NCI-H146 treated with DMSO at 0.1 percent for 48 hours (cell line): ENCODE results near the gene CMBL.
"Not testable (repeated sequence)": the region's sequence is repeated elsewhere in the genome, so short reads cannot be mapped to it uniquely, and the experiment has no call there.

Source experiments
- DNase-seq: peaks from one replicate; lab custom pipeline; 2025; ENCODE audit not compliant: unreplicated experiment; lab: John Stamatoyannopoulos, UW

CMBL gene

GRCh38 chr5:10286862-10287227 is 20.9 kb downstream of the CMBL start:
- no peak for DNase-seq

- DNase-seq = no peak
Observed at GRCh38 chr5:10286162-10286861, 21.4 kb downstream of the CMBL start.

DNA sequence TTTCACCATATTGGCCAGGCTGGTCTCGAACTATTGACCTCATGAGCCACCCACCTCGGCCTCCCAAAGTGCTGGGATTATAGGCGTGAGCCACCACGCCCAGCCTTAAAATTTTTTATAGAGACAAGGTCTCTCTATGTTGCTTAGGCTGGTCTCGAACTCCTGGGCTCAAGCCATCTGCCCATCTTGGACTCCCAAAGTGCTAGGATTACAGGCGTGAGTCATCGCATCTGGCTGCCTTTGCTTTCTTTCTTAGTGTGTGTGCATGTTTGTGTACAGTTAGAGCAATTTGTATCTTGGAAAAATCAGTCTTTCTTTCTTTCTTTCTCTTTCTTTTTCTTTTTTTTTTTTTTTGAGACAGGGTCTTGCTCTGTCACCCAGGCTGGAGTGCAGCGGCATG is 22.3 kb downstream of the CMBL start:
- not testable (repeated sequence) for DNase-seq

DNA sequence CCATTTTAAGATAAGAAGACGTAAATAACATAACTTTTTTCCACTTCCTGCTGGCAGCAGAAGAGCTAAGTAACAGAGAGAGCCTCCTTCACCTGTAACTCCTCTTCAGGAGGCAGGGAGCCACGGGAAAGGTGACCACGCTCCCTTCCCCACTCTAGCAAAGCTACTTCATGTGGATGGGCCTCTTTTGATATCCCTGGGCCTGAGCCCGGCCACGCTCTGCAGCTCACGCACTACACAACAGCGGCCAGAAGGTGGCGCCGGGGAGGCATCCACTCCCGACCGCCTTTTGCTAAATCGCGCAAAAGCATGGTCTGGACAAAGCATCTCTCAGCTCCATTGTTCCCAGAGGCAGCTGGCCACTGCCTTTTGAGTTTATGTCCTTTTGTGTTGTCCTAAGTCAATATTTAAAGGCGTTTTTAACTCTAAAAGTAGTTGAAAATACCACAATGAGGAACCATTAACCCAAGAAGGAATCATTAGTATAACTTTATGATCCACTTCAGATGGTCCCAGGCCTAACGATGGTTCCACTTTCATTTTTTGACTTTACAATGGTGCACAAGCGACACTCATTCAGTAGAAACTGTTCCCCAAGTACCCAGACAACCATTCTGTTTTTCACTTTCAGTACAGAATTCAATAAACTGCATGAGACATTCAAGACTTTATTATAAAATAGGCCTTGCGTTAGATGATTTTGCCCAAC is 23.6 kb downstream of the CMBL start:
- DNase-seq = peak; percentile 82

GRCh38 chr5:10279925-10280720 is 27.6 kb downstream of the CMBL start:
- DNase-seq = no peak

- DNase-seq = no peak
Observed at GRCh38 chr5:10279328-10279727, 28.4 kb downstream of the CMBL start.

GRCh38 chr5:10278658-10279279 is 28.9 kb downstream of the CMBL start:
- DNase-seq = no peak

- no peak for DNase-seq
Observed at GRCh38 chr5:10277773-10278630, 29.7 kb downstream of the CMBL start.

DNA sequence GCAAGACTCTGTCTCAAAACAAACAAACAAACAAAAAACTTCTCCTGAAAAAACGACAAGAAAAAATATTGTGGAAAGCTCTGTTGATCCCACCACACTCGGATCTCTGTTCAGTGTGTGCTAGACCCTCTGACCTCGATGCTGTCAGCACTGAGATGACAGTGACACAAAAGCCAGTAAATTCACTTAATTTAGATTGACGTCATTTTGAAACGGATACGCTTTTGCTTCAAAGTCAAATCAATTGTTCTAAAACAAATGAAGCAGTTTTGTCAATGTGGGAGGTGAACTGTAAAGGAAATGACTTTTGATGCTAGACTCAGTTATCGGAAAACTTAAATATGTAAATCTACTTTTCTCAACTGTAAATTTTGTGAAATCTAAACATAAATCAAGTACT is 31.0 kb downstream of the CMBL start:
- DNase-seq = no peak

GRCh38 chr5:10275991-10276390 is 31.7 kb downstream of the CMBL start:
- DNase-seq = no peak

GRCh38 chr5:10275460-10275859 is 32.2 kb downstream of the CMBL start:
- DNase-seq = no peak

DNA sequence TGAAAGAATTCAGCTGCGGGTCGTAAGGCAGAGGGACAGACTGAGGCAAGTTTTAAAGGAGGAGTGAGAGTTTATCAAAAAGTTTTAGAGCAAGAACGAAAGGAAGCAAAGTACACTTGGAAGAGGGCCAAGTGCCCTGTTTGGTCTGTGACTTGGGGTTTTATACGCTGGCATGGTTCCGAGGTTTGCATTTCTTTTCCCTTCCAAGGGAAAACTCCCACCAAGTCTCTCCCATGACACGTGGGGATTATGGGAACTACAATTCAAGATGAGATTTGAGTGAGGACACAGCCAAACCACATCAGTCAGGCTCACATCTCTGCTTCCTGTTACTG is 34.9 kb downstream of the CMBL start:
- not testable (repeated sequence) for DNase-seq

GRCh38 chr5:10272053-10272874 is 35.4 kb downstream of the CMBL start:
- DNase-seq = no peak

GRCh38 chr5:10268100-10268499 is 39.6 kb downstream of the CMBL start:
- DNase-seq = no peak

GRCh38 chr5:10266839-10267238 is 40.9 kb downstream of the CMBL start:
- no peak for DNase-seq

GRCh38 chr5:10266137-10266536 is 41.6 kb downstream of the CMBL start:
- no peak for DNase-seq

GRCh38 chr5:10265245-10266109 is 42.2 kb downstream of the CMBL start:
- DNase-seq = no peak

DNA sequence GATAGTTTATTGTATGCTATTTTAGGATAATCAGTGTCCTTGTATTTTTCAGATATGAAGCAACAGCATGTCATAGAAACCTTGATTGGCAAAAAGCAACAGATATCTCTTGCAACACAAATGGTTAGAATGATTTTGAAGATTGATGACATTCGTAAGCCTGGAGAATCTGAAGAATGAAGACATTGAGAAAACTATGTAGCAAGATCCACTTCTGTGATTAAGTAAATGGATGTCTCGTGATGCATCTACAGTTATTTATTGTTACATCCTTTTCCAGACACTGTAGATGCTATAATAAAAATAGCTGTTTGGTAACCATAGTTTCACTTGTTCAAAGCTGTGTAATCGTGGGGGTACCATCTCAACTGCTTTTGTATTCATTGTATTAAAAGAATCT is 43.1 kb downstream of the CMBL start:
- no peak for DNase-seq

DNA sequence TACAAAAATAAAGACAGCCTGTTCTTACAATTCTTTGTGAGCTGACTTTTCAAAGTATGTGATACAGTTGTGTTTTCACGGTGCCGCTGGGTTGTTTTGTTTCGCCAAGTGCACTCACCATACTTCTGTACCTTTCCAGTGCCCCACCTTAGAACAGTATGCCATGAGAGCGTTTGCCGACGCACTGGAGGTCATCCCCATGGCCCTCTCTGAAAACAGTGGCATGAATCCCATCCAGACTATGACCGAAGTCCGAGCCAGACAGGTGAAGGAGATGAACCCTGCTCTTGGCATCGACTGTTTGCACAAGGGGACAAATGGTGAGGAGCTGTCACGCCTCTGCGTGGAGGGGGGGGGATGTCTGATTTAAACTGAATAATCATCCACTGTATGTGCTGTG is 44.7 kb downstream of the CMBL start:
- DNase-seq = no peak
